GM12878 (cell line): ENCODE results near the gene ANKHD1. TPM values are rescaled to one million over a fixed set of nuclear protein-coding genes. Genes with fewer than 3 reads are reported as not detected.
"Not testable (repeated sequence)": the region's sequence is repeated elsewhere in the genome, so short reads cannot be mapped to it uniquely, and the experiment has no call there.

ENCODE experiments used
- ATAC-seq: fragments of 200-7000 bp; cut with Tn5 transposase; 3 replicates; pipeline ENCODE4 v1.9.1; 2020; ENCODE audit warnings: mild to moderate bottlenecking, moderate library complexity
- BruUV-seq: library from RNA; stranded (reverse); fragments of 400-500 nt; replicated peaks from 2 replicates; lab custom pipeline; 2021; lab: Mats Ljungman, UMichigan
- CTCF ChIA-PET: fragments of 300-600 bp; sonication (Branson Sonifier 250); formaldehyde crosslinking; extraction: SDS; loops from one replicate; lab custom pipeline; 2021; ENCODE audit warnings: inconsistent platforms; lab: Yijun Ruan, JAX
- POLR2A ChIA-PET: fragments of 350-600 bp; formaldehyde crosslinking; extraction: SDS; loops from one replicate; lab custom pipeline; 2021; ENCODE audit warnings: inconsistent platforms; lab: Charles Lee
- RAD21 ChIA-PET: fragments of 300-600 bp; sonication (Branson Sonifier 250); formaldehyde crosslinking; loops from one replicate; lab custom pipeline; 2023; ENCODE audit warnings: antibody characterized with exemption; ENCODE audit not compliant: unreplicated experiment; lab: Charles Lee
- SMC1A ChIA-PET: fragments of 300-600 bp; sonication (Branson Sonifier 250); formaldehyde crosslinking; loops from one replicate; lab custom pipeline; 2023; ENCODE audit not compliant: unreplicated experiment, uncharacterized antibody; lab: Charles Lee
- DNase-seq: peaks from one replicate; pipeline ENCODE4 v3.0.0-alpha.2; 2011; ENCODE audit warnings: low read depth, low spot score
- FAIRE-seq: peaks from 3 replicates; lab custom pipeline; 2011; peaks lifted over from hg19 to GRCh38; lab: Jason Lieb, UNC
- H2AFZ ChIP-seq: 2 replicates; pipeline ENCODE4 v1.6.0; 2011; ENCODE audit warnings: low read depth, low read length, control low read depth; ENCODE audit not compliant: control insufficient read depth
- H3K27ac ChIP-seq: 2 replicates; pipeline ENCODE4 v1.5.1; 2011; ENCODE audit warnings: control low read depth; ENCODE audit not compliant: control insufficient read depth, insufficient read depth
- H3K27me3 ChIP-seq, 2 experiments: replicated peaks in 1 of 2; 2 replicates each; pipeline versions ENCODE4 v1.6.0 to v1.6.1; 2011; ENCODE audit warnings: low read length in 1 of 2; ENCODE audit not compliant: control insufficient read depth in 2 of 2, insufficient read depth in 2 of 2
- H3K36me3 ChIP-seq, 2 experiments: 2 replicates each; pipeline ENCODE4 v1.5.1; 2011; ENCODE audit warnings: low read length in 1 of 2; ENCODE audit not compliant: control insufficient read depth in 2 of 2, insufficient read depth in 2 of 2
- H3K4me1 ChIP-seq: 2 replicates; pipeline ENCODE4 v1.6.1; 2011; ENCODE audit warnings: mild to moderate bottlenecking, low read length, moderate library complexity, mixed read lengths; ENCODE audit not compliant: control insufficient read depth, insufficient read depth
- H3K4me2 ChIP-seq: 2 replicates; pipeline ENCODE4 v1.6.0; 2011; ENCODE audit warnings: control low read depth; ENCODE audit not compliant: control insufficient read depth, insufficient read depth
- H3K4me3 ChIP-seq: fragments of 200-600 bp; sonication (generic); 2 replicates; pipeline ENCODE4 v1.5.1; 2016
- H3K79me2 ChIP-seq: 2 replicates; pipeline ENCODE4 v1.6.0; 2011; ENCODE audit warnings: low read length; ENCODE audit not compliant: control insufficient read depth, insufficient read depth
- H3K9ac ChIP-seq: 2 replicates; pipeline ENCODE4 v1.8.0; 2011; ENCODE audit warnings: low read length, control low read depth, mixed read lengths; ENCODE audit not compliant: control insufficient read depth, insufficient read depth
- H3K9me3 ChIP-seq: replicated peaks from 3 replicates; pipeline ENCODE4 v1.5.1; 2011; ENCODE audit warnings: mild to moderate bottlenecking, low read length; ENCODE audit not compliant: control insufficient read depth, insufficient read depth
- H4K20me1 ChIP-seq: 2 replicates; pipeline ENCODE4 v1.6.0; 2011; ENCODE audit not compliant: control insufficient read depth, insufficient read depth
- ETV6 ChIP-seq, 2 experiments: fragments of 450-650 bp in 1 of 2; IDR thresholded peaks in 1 of 2; conservative IDR thresholded peaks in 1 of 2; 2 replicates each; pipeline ENCODE4 v1.6.1; 2014; ENCODE audit warnings: antibody characterized with exemption in 1 of 2, borderline replicate concordance in 1 of 2, low read depth in 1 of 2, mild to moderate bottlenecking in 1 of 2, moderate library complexity in 1 of 2
- NR2F1 ChIP-seq: fragments of 450-650 bp; conservative IDR thresholded peaks from 2 replicates; pipeline ENCODE4 v1.6.1; 2017; ENCODE audit warnings: mild to moderate bottlenecking
- WGBS: methylation state at CpG from one replicate; pipeline ENCODE4 v1.1.6; 2016; ENCODE audit warnings: low lambda C conversion rate; ENCODE audit not compliant: insufficient replicate concordance, insufficient coverage; ENCODE audit errors: missing lambda C conversion rate; 5-methylcytosine and 5-hydroxymethylcytosine counted together
- in situ Hi-C: fragments of 300-500 bp; cut with MboI; formaldehyde crosslinking; loops from 9 replicates; pipeline ENCODE4 v1.14.3; 2018; ENCODE audit warnings: mixed read lengths
- intact Hi-C: fragments of 100-400 bp; cut with micrococcal nuclease; formaldehyde crosslinking; loops from one replicate; pipeline ENCODE4 v1.14.2; 2022; ENCODE audit not compliant: unreplicated experiment
- polyA plus RNA-seq, 11 experiments: library from polyadenylated mRNA; depleted of rRNA in 4 of 11; unstranded in 6 of 11; stranded (reverse) in 5 of 11; fragments of >200 nt; fragmentation: Nextera tagmentation in 4 of 11; fragmentation: Illumina TruSeq in 1 of 11; extraction: Ambion mirVana in 4 of 11; extraction: Trizol in 1 of 11; gene quantifications; 1 replicate in 1 of 11; 2 replicates in 10 of 11; pipeline versions ENCODE4 v1.2.1 to v1.2.3, GENCODE V29; 2011 to 2016; ENCODE audit warnings: inconsistent platforms in 2 of 11, missing spikeins in 2 of 11, low read depth in 1 of 11
- total RNA-seq, 4 experiments: library from RNA; depleted of rRNA in 3 of 4; stranded (reverse); fragments of >200 nt in 3 of 4; fragmentation: Illumina TruSeq in 1 of 4; extraction: Trizol in 1 of 4; gene quantifications; 2 replicates each; pipeline versions ENCODE4 v1.2.1 to v1.2.3, GENCODE V29; 2013 to 2021

ANKHD1 gene
- total and polyA plus RNA-seq, 10 of the 15 experiments (the other 5 are each of a cell fraction or from before 2014, with no cell fraction given) = 31.6 to 96.8 (median 74.3) TPM

- Histone ChIP-seq H3K9me3 (no peaks in the 10 kb centered on the region), H4K20me1 (no peaks in the 10 kb centered on the region), H3K4me2 (no peak overlapping the region), H3K9ac (no peak overlapping the region), H3K4me3 (no peak overlapping the region), H3K27ac (no peak overlapping the region), H3K4me1 (no peaks in the 10 kb centered on the region), H3K27me3 (no peaks in the 10 kb centered on the region), H2AFZ (no peak overlapping the region), H3K36me3 (peaks cover 0 to 15% of the 10 kb centered on the region in 2 experiments; a peak in 2 of 4 replicates), H3K79me2 (no peaks in the 10 kb centered on the region)
- WGBS = 47% methylated on average over 1 of the region's 1 CpG
- in situ Hi-C loops = no loop called here
- ATAC-seq = no peak
- ChIA-PET SMC1A (interaction anchor here (0.6 kb wide), 1 partner anchor 131 kb away, joined by 3 read pairs; no protein-coding TSS in a partner anchor), CTCF (interaction anchor here (0.6 to 1.3 kb wide), 3 partner anchors 27 to 526 kb away, joined by 3 read pairs; no protein-coding TSS in a partner anchor), POLR2A (no interaction called here), RAD21 (no interaction called here)
- intact Hi-C loops = no loop called here
- FAIRE-seq = no peak
- TF ChIP-seq ETV6 (conservative IDR thresholded peaks at IDR 0.05 in 1 of 2, IDR thresholded peaks at IDR 0.05 in 1 of 2; ENCODE audit: borderline replicate concordance in 1 of 2, low read depth in 1 of 2) (no peak), NR2F1 (no peak)
- BruUV-seq = no TSS peak
- no peak for DNase-seq
These were observed 81.4 kb downstream of the ANKHD1 start for GRCh38 chr5:140483055-140483454.

- intact Hi-C loops, H3K4me2 ChIP-seq, H3K4me3 ChIP-seq, H3K9ac ChIP-seq, H3K27ac ChIP-seq, in situ Hi-C loops, H3K79me2 ChIP-seq, DNase-seq, H2AFZ ChIP-seq, H3K27me3 ChIP-seq, BruUV-seq, RAD21 ChIA-PET, H4K20me1 ChIP-seq, ATAC-seq, H3K4me1 ChIP-seq, FAIRE-seq, H3K9me3 ChIP-seq: not testable (repeated sequence)
- CTCF ChIA-PET = interaction anchor here (2.8 kb wide), 1 partner anchor 115 kb away, joined by 14 read pairs; no protein-coding TSS in a partner anchor
- WGBS = 98% methylated on average over 4 of the region's 4 CpGs
- H3K36me3 ChIP-seq = peaks cover 0 to 22% of the 10 kb centered on the region in 2 experiments; a peak in 3 of 4 replicates
- SMC1A ChIA-PET = interaction anchor here (0.9 to 1.0 kb wide), 2 partner anchors 12 to 37 kb away, joined by 3 to 4 read pairs; no protein-coding TSS in a partner anchor
- POLR2A ChIA-PET = interaction anchor here (0.5 kb wide), 1 partner anchor 166 kb away, joined by 5 read pairs; no protein-coding TSS in a partner anchor
These were observed 86.5 kb downstream of the ANKHD1 start for GRCh38 chr5:140488141-140488540.
